ENCODE results near the gene PALD1.

DNA sequence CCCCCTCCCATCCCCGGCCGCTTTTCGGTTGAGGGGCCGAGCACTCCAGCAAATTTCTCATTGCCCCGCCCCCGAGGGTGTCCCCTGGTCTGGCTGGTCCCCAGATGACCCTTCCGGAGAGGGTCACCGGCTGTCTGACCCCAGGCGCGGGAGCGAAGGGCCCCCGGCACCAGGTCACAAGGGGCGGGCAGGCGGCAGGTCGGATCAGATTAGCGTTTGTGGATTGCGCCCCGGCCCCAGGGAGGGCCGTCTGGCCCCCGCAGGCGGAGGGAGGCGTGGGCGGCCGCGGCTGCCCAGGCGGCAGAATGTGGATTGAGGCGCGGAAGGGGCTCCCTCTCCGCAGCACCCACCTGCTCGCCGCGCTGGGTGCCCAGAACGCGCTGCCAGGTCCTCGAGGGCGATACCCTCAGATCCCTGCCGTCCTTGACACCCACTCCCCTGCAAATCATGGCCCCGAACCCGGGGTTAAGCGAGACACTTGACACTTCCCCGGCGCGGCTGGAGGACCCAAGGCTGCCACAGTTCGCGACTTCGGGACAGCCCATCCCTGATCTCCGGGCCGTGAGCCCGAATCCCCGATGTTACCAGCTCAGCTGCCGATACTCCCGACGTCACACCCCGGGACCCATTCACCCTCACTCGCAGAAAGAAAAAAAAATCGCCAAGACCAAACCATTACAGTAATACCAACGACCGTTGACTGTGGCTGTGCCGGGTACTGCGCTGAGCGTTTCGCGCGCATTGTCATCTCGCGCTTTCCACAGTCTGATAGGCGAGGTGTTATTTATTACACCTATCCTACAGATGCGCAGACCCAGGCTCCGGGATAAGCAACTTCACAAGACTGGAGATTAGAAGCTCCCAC lies 38.0 kb upstream of the PALD1 start:
- TF ChIP-seq, protein P1, sequence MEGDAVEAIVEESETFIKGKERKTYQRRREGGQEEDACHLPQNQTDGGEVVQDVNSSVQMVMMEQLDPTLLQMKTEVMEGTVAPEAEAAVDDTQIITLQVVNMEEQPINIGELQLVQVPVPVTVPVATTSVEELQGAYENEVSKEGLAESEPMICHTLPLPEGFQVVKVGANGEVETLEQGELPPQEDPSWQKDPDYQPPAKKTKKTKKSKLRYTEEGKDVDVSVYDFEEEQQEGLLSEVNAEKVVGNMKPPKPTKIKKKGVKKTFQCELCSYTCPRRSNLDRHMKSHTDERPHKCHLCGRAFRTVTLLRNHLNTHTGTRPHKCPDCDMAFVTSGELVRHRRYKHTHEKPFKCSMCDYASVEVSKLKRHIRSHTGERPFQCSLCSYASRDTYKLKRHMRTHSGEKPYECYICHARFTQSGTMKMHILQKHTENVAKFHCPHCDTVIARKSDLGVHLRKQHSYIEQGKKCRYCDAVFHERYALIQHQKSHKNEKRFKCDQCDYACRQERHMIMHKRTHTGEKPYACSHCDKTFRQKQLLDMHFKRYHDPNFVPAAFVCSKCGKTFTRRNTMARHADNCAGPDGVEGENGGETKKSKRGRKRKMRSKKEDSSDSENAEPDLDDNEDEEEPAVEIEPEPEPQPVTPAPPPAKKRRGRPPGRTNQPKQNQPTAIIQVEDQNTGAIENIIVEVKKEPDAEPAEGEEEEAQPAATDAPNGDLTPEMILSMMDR (IDR thresholded peaks at IDR 0.05; ENCODE audit: insufficient read depth, low read length, poor library complexity, severe bottlenecking) = no peak
- no peak for TF ChIP-seq EZH2phosphoT487 (conservative IDR thresholded peaks at IDR 0.05; ENCODE audit: low read length)

All from SU-DHL-6 (cell line).